Cardiac atrium fibroblast (primary cell): ENCODE measurements around the gene INCENP. TPM values are rescaled to one million over a fixed set of nuclear protein-coding genes. Genes with fewer than 3 reads are reported as not detected.

Experiments
- total RNA-seq: library from RNA; depleted of rRNA; stranded (reverse); fragments of >200 nt; gene quantifications from 2 replicates; pipeline ENCODE4 v1.2.3, GENCODE V29; 2015

Gene INCENP
- 6.0 and 13.9 TPM in 2 replicates for total RNA-seq

GRCh38 chr11:62123669-62124185 is at the start of gene INCENP:
TSS of gene INCENP (plus strand) at chr11:62124011. CDS start at chr11:62128162, 4,151 bp downstream.

GRCh38 chr11:62190011-62190410 is 66.2 kb downstream of the INCENP start, which contains the start of gene SCGB1D1:
TSS of gene SCGB1D1 (plus strand) at chr11:62190216. CDS start at chr11:62190285, 69 bp downstream.

Other genes starting within 250 kb of the INCENP start
- 157 and 201 TPM in 2 replicates for gene FADS3, start 232.5 kb upstream of the INCENP start, total RNA-seq
- gene RAB3IL1, start 206.4 kb upstream of the INCENP start, total RNA-seq, result 3.9 and 7.2 TPM in 2 replicates
- gene BEST1, start 173.7 kb upstream of the INCENP start, total RNA-seq, result 0.97 and 3.4 TPM in 2 replicates
- 1,492 and 3,687 TPM in 2 replicates for gene FTH1, start 156.4 kb upstream of the INCENP start, total RNA-seq
- gene SCGB1D1, start 66.2 kb downstream of the INCENP start, total RNA-seq, result not detected in 2 replicates
- gene SCGB2A1, start 84.7 kb downstream of the INCENP start, total RNA-seq, result not detected in 2 replicates
- gene SCGB1D2, start 118.2 kb downstream of the INCENP start, total RNA-seq, result not detected in 2 replicates
- not detected in 2 replicates for gene SCGB2A2, start 146.1 kb downstream of the INCENP start, total RNA-seq
- gene SCGB1D4, start 175.1 kb downstream of the INCENP start, total RNA-seq, result not detected in 2 replicates
- 0.16 TPM in 1 of 2 replicates, not detected in the other for gene ASRGL1, start 213.4 kb downstream of the INCENP start, total RNA-seq